ENCODE results near the gene GNG2. TPM values are rescaled to one million over a fixed set of nuclear protein-coding genes. Genes with fewer than 3 reads are reported as not detected.

The GNG2 gene
- total RNA-seq, 4 donors from 2014 or later, result 7.5 to 32.8 (median 14.2) TPM

- TF ChIP-seq POLR2AphosphoS5 (IDR thresholded peaks at IDR 0.05) (no peak), EP300 (IDR thresholded peaks at IDR 0.05; ENCODE audit: low read depth) (no peak), POLR2A (IDR thresholded peaks at IDR 0.05) (no peak)
- TF ChIP-seq, protein P1, sequence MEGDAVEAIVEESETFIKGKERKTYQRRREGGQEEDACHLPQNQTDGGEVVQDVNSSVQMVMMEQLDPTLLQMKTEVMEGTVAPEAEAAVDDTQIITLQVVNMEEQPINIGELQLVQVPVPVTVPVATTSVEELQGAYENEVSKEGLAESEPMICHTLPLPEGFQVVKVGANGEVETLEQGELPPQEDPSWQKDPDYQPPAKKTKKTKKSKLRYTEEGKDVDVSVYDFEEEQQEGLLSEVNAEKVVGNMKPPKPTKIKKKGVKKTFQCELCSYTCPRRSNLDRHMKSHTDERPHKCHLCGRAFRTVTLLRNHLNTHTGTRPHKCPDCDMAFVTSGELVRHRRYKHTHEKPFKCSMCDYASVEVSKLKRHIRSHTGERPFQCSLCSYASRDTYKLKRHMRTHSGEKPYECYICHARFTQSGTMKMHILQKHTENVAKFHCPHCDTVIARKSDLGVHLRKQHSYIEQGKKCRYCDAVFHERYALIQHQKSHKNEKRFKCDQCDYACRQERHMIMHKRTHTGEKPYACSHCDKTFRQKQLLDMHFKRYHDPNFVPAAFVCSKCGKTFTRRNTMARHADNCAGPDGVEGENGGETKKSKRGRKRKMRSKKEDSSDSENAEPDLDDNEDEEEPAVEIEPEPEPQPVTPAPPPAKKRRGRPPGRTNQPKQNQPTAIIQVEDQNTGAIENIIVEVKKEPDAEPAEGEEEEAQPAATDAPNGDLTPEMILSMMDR (IDR thresholded peaks at IDR 0.05), result no peak
- DNase-seq, result no peak
- Histone ChIP-seq H3K4me3 (no peak overlapping the region), H3K4me1 (peaks cover 7 to 29% (median 17%) of the 10 kb centered on the region in 4 donors), H3K27me3 (no peaks in the 10 kb centered on the region), H3K27ac (peak overlapping the region in 3 of 4 donors; percentile 17 to 51 (median 41)), H3K36me3 (no peaks in the 10 kb centered on the region), H3K9me3 (no peaks in the 10 kb centered on the region)
- 63 to 64% methylated on average over 7 of the region's 7 CpGs for WGBS, 2 donors (ENCODE audit: low coverage in 1 of 2)
- intact Hi-C loops (cut with DNase I; ENCODE audit: low total_unique reads) (no loop called here), in situ Hi-C loops (cut with MboI; ENCODE audit: low pct_ligation_motif_present in 1 of 4, low pct_unique_long_range_greater_than_20kb in 1 of 4, low sequenced_read_pairs in 3 of 4) (no loop called here)
Observed at GRCh38 chr14:51880835-51881580, 20.6 kb downstream of the GNG2 start.

GRCh38 chr14:51881636-51882035, 21.2 kb downstream of the GNG2 start:
- Histone ChIP-seq H3K27me3 (no peaks in the 10 kb centered on the region), H3K36me3 (no peaks in the 10 kb centered on the region), H3K9me3 (no peaks in the 10 kb centered on the region), H3K27ac (peak overlapping the region in 3 of 4 donors; percentile 17 to 51 (median 41)), H3K4me1 (peaks cover 7 to 29% (median 17%) of the 10 kb centered on the region in 4 donors), H3K4me3 (no peak overlapping the region)
- intact Hi-C loops (cut with DNase I; ENCODE audit: low total_unique reads) (no loop called here), in situ Hi-C loops (cut with MboI; ENCODE audit: low pct_ligation_motif_present in 1 of 4, low pct_unique_long_range_greater_than_20kb in 1 of 4, low sequenced_read_pairs in 3 of 4) (no loop called here)
- no peak for TF ChIP-seq POLR2A (IDR thresholded peaks at IDR 0.05)
- no peak for TF ChIP-seq EP300 (IDR thresholded peaks at IDR 0.05; ENCODE audit: low read depth)
- TF ChIP-seq, protein P1 (IDR thresholded peaks at IDR 0.05), result no peak
- TF ChIP-seq POLR2AphosphoS5 (IDR thresholded peaks at IDR 0.05), result no peak
- no peak for DNase-seq
- 76% methylated on average over 2 of the region's 2 CpGs for whole genome bisulfite sequencing, 2 donors (ENCODE audit: low coverage in 1 of 2)

- no peaks in the 10 kb centered on the region for H3K27me3 ChIP-seq
- no peaks in the 10 kb centered on the region for H3K9me3 ChIP-seq
- H3K4me3 ChIP-seq, result no peak overlapping the region
- peaks cover 7 to 29% (median 17%) of the 10 kb centered on the region in 4 donors for H3K4me1 ChIP-seq
- WGBS, 2 donors (ENCODE audit: low coverage in 1 of 2), result 59 to 78% methylated on average over 2 of the region's 2 CpGs
- TF ChIP-seq POLR2A (IDR thresholded peaks at IDR 0.05) (no peak), EP300 (IDR thresholded peaks at IDR 0.05; ENCODE audit: low read depth) (no peak), POLR2AphosphoS5 (IDR thresholded peaks at IDR 0.05) (no peak)
- TF ChIP-seq, protein P1 (IDR thresholded peaks at IDR 0.05), result no peak
- intact Hi-C loops (cut with DNase I; ENCODE audit: low total_unique reads) (no loop called here), in situ Hi-C loops (cut with MboI; ENCODE audit: low pct_ligation_motif_present in 1 of 4, low pct_unique_long_range_greater_than_20kb in 1 of 4, low sequenced_read_pairs in 3 of 4) (no loop called here)
- DNase-seq, result no peak
- H3K36me3 ChIP-seq, result no peaks in the 10 kb centered on the region
- peak overlapping the region in 2 of 4 donors; percentile 15 to 45 for H3K27ac ChIP-seq
Observed at GRCh38 chr14:51883232-51883631, 22.8 kb downstream of the GNG2 start.

DNA sequence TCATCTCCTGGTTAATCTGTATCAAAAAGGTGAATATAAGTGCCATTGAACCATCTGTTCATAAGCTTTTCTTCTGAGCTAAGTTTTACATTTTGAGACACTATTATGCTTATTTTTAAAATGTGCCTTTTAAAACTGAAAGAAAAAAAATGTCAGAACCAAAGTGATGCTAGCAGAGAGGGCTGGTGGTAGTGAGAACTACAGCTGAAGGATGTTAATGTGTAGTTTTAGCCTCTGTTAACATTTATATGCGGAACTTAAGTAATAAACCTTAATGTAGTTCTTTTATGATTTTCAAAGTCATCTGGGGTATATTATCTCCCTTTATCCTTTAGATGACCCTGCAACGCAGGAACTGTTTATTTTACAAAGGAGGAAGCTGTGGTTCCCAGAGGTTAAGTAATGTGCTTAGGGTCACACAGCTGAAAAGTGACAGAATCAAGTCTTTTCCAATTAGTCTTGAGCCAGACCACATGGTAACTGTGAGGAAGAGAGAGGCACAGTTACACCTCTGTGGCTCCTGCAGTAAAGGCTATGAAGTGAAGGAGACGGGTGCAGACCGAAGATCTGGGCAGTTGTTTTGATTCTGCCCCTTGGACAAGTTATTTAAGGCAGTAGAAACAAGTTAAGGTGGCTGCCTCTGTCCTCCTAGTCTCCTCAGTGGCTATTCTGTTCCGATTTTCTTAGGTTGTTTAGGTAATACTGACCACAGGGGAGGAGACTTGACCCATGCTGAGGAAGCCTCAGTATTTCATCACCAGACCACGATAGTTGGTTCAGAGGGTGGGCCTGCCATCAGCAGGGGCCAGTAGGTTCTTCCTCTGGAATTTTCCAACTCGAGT, 23.9 kb downstream of the GNG2 start:
- Histone ChIP-seq H3K4me3 (no peak overlapping the region), H3K27ac (peak overlapping the region; percentile 30 to 51 (median 46)), H3K4me1 (peaks cover 7 to 29% (median 17%) of the 10 kb centered on the region in 4 donors), H3K36me3 (no peaks in the 10 kb centered on the region), H3K9me3 (no peaks in the 10 kb centered on the region), H3K27me3 (no peaks in the 10 kb centered on the region)
- DNase-seq, result no peak
- TF ChIP-seq POLR2AphosphoS5 (IDR thresholded peaks at IDR 0.05), result peak in 2 of 3 donors; percentile 20 to 55
- TF ChIP-seq, protein P1 (IDR thresholded peaks at IDR 0.05), result no peak
- intact Hi-C loops (cut with DNase I; ENCODE audit: low total_unique reads), result no loop called here
- 26 to 37% methylated on average over 3 to 7 of the region's 7 CpGs for WGBS, 2 donors (ENCODE audit: low coverage in 1 of 2)
- in situ Hi-C loops (cut with MboI; ENCODE audit: low pct_ligation_motif_present in 1 of 4, low pct_unique_long_range_greater_than_20kb in 1 of 4, low sequenced_read_pairs in 3 of 4), result no loop called here

Data from transverse colon (tissue), 4 donors.